Measurements from ENCODE around the gene BCAS3.
"Not testable (repeated sequence)": the region's sequence is repeated elsewhere in the genome, so short reads cannot be mapped to it uniquely, and the experiment has no call there.

The BCAS3 gene

DNA sequence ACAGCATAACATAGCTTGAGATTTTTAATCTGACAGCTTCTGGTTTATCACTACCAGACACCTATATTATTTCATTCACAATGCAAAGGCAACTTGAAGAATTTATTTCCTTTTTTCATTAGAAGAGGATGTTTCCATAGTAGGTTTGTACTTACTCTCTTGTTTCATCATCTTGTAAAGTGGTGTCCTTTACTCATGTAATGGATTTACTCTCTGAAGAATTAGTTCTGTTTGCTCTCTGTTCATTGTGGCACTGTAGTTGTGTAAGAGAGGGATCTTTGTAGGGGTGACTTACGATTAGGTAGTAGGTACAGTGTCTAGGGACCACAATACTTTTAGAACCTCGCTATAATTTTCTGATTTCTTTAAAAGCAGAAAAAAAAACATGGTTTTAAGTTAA lies 256.1 kb downstream of the BCAS3 start:
- Histone ChIP-seq H2BK5ac (ENCODE audit: low read length) (no peak overlapping the region), H3K4me3 (ENCODE audit: low read length) (no peak overlapping the region), H3K27me3 (ENCODE audit: insufficient read depth, low read length, poor library complexity) (no peaks in the 10 kb centered on the region), H3K4ac (ENCODE audit: low read depth, low read length) (no peak overlapping the region), H3K9ac (ENCODE audit: low read length) (no peak overlapping the region), H3K56ac (ENCODE audit: low read length) (no peak overlapping the region), H3K79me1 (ENCODE audit: low read length) (no peaks in the 10 kb centered on the region), H2BK15ac (replicated peaks; ENCODE audit: low read depth) (no peak overlapping the region), H3K79me2 (ENCODE audit: control insufficient read depth, insufficient read depth, low read length) (no peaks in the 10 kb centered on the region), H3K27ac (ENCODE audit: low read depth, low read length) (no peak overlapping the region), H3K36me3 (ENCODE audit: control insufficient read depth, insufficient read depth, low read length) (no peaks in the 10 kb centered on the region), H3K4me2 (ENCODE audit: low read length) (no peak overlapping the region), H3K18ac (ENCODE audit: low read length) (no peak overlapping the region), H3K23ac (ENCODE audit: low read length) (no peak overlapping the region), H2AK5ac (ENCODE audit: low read length) (no peak overlapping the region), H3K4me1 (ENCODE audit: control insufficient read depth, low read depth, low read length) (no peaks in the 10 kb centered on the region), H2BK120ac (ENCODE audit: low read depth, low read length) (no peak overlapping the region), H4K8ac (ENCODE audit: low read depth, low read length) (no peak overlapping the region), H4K5ac (ENCODE audit: low read length) (no peak overlapping the region)
- DNase-seq = no peak
- WGBS (ENCODE audit: extremely low coverage, insufficient coverage, low lambda C conversion rate) = no CpG with 5 or more reads among the region's 2 CpGs

DNA sequence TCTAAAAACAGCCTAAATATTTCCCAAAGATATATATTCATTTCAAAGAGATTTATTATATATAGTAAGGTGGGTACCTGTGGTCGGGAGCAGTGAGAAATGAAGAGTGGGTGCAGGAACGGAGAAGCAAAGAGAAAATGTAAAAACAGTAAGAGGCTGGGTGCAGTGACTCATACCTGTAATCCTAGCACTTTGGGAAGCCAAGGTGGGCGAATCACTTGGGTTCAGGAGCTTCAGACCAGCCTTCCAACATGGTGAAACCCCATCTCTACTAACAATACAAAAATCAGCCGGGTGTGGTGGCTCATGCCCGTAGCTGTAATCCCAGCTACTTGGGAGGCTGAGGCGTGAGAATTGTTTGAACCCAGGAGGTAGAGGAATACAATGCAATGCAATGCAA lies 257.1 kb downstream of the BCAS3 start:
- H2BK5ac ChIP-seq (ENCODE audit: low read length) = no peak overlapping the region
- H3K4me2 ChIP-seq (ENCODE audit: low read length) = no peak overlapping the region
- no peak overlapping the region for H3K27ac ChIP-seq (ENCODE audit: low read depth, low read length)

DNA sequence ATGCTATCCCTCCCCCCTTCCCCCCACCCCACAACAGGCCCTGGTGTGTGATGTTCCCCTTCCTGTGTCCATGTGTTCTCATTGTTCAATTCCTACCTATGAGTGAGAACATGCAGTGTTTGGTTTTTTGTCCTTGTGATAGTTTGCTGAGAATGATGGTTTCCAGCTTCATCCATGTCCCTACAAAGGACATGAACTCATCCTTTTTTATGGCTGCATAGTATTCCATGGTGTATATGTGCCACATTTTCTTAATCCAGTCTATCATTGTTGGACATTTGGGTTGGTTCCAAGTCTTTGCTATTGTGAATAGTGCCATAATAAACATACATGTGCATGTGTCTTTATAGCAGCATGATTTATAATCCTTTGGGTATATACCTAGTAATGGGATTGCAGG lies 258.3 kb downstream of the BCAS3 start:
- not testable (repeated sequence) for H3K4ac ChIP-seq (ENCODE audit: low read depth, low read length); H3K4me1 ChIP-seq (ENCODE audit: control insufficient read depth, low read depth, low read length); H3K27ac ChIP-seq (ENCODE audit: low read depth, low read length); H4K8ac ChIP-seq (ENCODE audit: low read depth, low read length); H3K4me3 ChIP-seq (ENCODE audit: low read length); H3K79me1 ChIP-seq (ENCODE audit: low read length); H2AK5ac ChIP-seq (ENCODE audit: low read length); H3K36me3 ChIP-seq (ENCODE audit: control insufficient read depth, insufficient read depth, low read length); H3K27me3 ChIP-seq (ENCODE audit: insufficient read depth, low read length, poor library complexity); H3K9ac ChIP-seq (ENCODE audit: low read length); H2BK5ac ChIP-seq (ENCODE audit: low read length); H2BK15ac ChIP-seq (replicated peaks; ENCODE audit: low read depth); H3K4me2 ChIP-seq (ENCODE audit: low read length); H3K18ac ChIP-seq (ENCODE audit: low read length); H3K56ac ChIP-seq (ENCODE audit: low read length); H4K5ac ChIP-seq (ENCODE audit: low read length); H2BK120ac ChIP-seq (ENCODE audit: low read depth, low read length); H3K79me2 ChIP-seq (ENCODE audit: control insufficient read depth, insufficient read depth, low read length); H3K23ac ChIP-seq (ENCODE audit: low read length); DNase-seq

More for the DNA sequence above, 257.1 kb downstream of the BCAS3 start:
- Histone ChIP-seq H4K8ac (ENCODE audit: low read depth, low read length) (no peak overlapping the region), H3K4me3 (ENCODE audit: low read length) (no peak overlapping the region), H2BK15ac (replicated peaks; ENCODE audit: low read depth) (no peak overlapping the region), H3K4ac (ENCODE audit: low read depth, low read length) (no peak overlapping the region), H3K9ac (ENCODE audit: low read length) (no peak overlapping the region), H3K4me1 (ENCODE audit: control insufficient read depth, low read depth, low read length) (no peaks in the 10 kb centered on the region), H3K79me2 (ENCODE audit: control insufficient read depth, insufficient read depth, low read length) (no peaks in the 10 kb centered on the region), H3K79me1 (ENCODE audit: low read length) (no peaks in the 10 kb centered on the region), H4K5ac (ENCODE audit: low read length) (no peak overlapping the region), H3K23ac (ENCODE audit: low read length) (no peak overlapping the region), H2BK120ac (ENCODE audit: low read depth, low read length) (no peak overlapping the region), H3K18ac (ENCODE audit: low read length) (no peak overlapping the region), H3K27me3 (ENCODE audit: insufficient read depth, low read length, poor library complexity) (no peaks in the 10 kb centered on the region), H2AK5ac (ENCODE audit: low read length) (no peak overlapping the region), H3K36me3 (ENCODE audit: control insufficient read depth, insufficient read depth, low read length) (no peaks in the 10 kb centered on the region), H3K56ac (ENCODE audit: low read length) (no peak overlapping the region)
- peak; percentile 8 for DNase-seq
- no CpG with 5 or more reads among the region's 6 CpGs for WGBS (ENCODE audit: extremely low coverage, insufficient coverage, low lambda C conversion rate)

DNA sequence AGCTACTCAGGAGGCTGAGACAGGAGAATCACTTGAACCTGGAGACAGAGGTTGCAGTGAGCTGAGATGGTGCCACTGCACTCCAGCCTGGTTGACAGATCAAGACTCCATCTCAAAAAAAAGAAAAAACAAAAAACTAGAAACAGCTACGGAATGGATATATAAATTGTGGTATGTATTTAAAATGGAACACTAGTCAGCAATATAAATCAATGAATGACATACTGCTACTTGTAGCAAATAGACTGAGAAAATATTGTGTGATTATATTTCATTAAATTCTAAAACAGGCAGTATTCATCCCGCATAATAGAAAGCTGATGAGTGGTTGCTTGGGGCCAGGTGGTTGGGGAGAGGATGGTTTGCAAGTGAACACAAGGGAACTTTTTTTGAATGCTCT lies 261.7 kb downstream of the BCAS3 start:
- no peak for DNase-seq
- H4K5ac ChIP-seq (ENCODE audit: low read length) = no peak overlapping the region
- no peaks in the 10 kb centered on the region for H3K4me1 ChIP-seq (ENCODE audit: control insufficient read depth, low read depth, low read length)
- no peak overlapping the region for H3K23ac ChIP-seq (ENCODE audit: low read length)
- no peaks in the 10 kb centered on the region for H3K27me3 ChIP-seq (ENCODE audit: insufficient read depth, low read length, poor library complexity)
- H3K56ac ChIP-seq (ENCODE audit: low read length) = no peak overlapping the region
- no CpG with 5 or more reads among the region's 2 CpGs for WGBS (ENCODE audit: extremely low coverage, insufficient coverage, low lambda C conversion rate)
- H3K9ac ChIP-seq (ENCODE audit: low read length) = no peak overlapping the region
- H3K18ac ChIP-seq (ENCODE audit: low read length) = no peak overlapping the region
- no peaks in the 10 kb centered on the region for H3K79me1 ChIP-seq (ENCODE audit: low read length)
- no peak overlapping the region for H3K4me2 ChIP-seq (ENCODE audit: low read length)
- no peak overlapping the region for H2BK15ac ChIP-seq (replicated peaks; ENCODE audit: low read depth)
- no peaks in the 10 kb centered on the region for H3K79me2 ChIP-seq (ENCODE audit: control insufficient read depth, insufficient read depth, low read length)
- no peaks in the 10 kb centered on the region for H3K36me3 ChIP-seq (ENCODE audit: control insufficient read depth, insufficient read depth, low read length)
- H4K8ac ChIP-seq (ENCODE audit: low read depth, low read length) = no peak overlapping the region
- H2AK5ac ChIP-seq (ENCODE audit: low read length) = no peak overlapping the region
- H2BK120ac ChIP-seq (ENCODE audit: low read depth, low read length) = no peak overlapping the region
- no peak overlapping the region for H3K4ac ChIP-seq (ENCODE audit: low read depth, low read length)
- H2BK5ac ChIP-seq (ENCODE audit: low read length) = no peak overlapping the region
- no peak overlapping the region for H3K27ac ChIP-seq (ENCODE audit: low read depth, low read length)
- no peak overlapping the region for H3K4me3 ChIP-seq (ENCODE audit: low read length)

DNA sequence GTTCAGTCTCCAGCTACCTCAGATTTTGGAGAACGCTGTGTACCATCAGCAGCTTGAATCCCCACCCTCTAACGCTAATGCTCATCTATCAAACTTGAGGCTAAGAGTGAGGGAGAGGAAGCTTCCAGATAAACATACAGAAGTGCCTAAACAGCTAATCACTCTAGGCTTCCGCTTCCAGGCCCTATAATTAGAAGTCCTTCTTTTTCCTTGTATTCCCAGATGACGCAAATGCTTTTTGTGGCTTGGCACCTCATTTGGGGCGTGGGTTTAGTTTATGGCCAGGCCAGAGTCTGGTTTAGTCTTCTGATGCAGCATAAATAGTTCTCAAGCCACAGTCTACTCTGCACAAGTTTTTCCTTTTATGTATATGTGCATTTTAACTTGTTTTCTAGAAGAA lies 263.4 kb downstream of the BCAS3 start:
- Histone ChIP-seq H2BK120ac (ENCODE audit: low read depth, low read length) (no peak overlapping the region), H2BK5ac (ENCODE audit: low read length) (no peak overlapping the region), H3K27ac (ENCODE audit: low read depth, low read length) (no peak overlapping the region), H3K36me3 (ENCODE audit: control insufficient read depth, insufficient read depth, low read length) (no peaks in the 10 kb centered on the region), H3K4me2 (ENCODE audit: low read length) (no peak overlapping the region), H3K79me2 (ENCODE audit: control insufficient read depth, insufficient read depth, low read length) (no peaks in the 10 kb centered on the region), H3K4ac (ENCODE audit: low read depth, low read length) (no peak overlapping the region), H3K4me1 (ENCODE audit: control insufficient read depth, low read depth, low read length) (no peaks in the 10 kb centered on the region), H3K4me3 (ENCODE audit: low read length) (no peak overlapping the region), H3K23ac (ENCODE audit: low read length) (no peak overlapping the region), H2AK5ac (ENCODE audit: low read length) (no peak overlapping the region), H3K18ac (ENCODE audit: low read length) (no peak overlapping the region), H4K8ac (ENCODE audit: low read depth, low read length) (no peak overlapping the region), H4K5ac (ENCODE audit: low read length) (no peak overlapping the region), H3K9ac (ENCODE audit: low read length) (no peak overlapping the region), H3K27me3 (ENCODE audit: insufficient read depth, low read length, poor library complexity) (no peaks in the 10 kb centered on the region), H3K56ac (ENCODE audit: low read length) (no peak overlapping the region), H3K79me1 (ENCODE audit: low read length) (no peaks in the 10 kb centered on the region), H2BK15ac (replicated peaks; ENCODE audit: low read depth) (no peak overlapping the region)
- WGBS (ENCODE audit: extremely low coverage, insufficient coverage, low lambda C conversion rate) = no CpG with 5 or more reads among the region's 5 CpGs
- DNase-seq = no peak

DNA sequence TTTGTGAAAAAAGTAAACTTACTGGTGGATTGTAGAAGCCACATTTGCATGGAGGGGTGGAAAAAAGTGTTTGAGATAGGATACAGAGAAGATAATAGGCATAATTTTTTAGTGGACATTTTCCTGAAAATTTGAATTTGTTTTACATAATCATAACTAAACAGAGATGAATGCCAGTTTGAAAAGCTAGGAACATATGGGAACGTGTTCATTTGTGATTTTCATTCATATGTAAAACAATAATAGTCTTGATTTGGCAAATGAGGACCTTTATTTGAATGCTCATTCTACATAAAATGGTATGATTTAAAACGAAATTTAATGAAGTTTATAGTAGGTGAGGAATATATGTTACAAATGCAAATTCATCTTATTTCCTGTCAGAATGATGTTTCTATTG lies 263.9 kb downstream of the BCAS3 start:
- Histone ChIP-seq H4K5ac (ENCODE audit: low read length) (no peak overlapping the region), H3K79me1 (ENCODE audit: low read length) (no peaks in the 10 kb centered on the region), H3K23ac (ENCODE audit: low read length) (no peak overlapping the region), H3K9ac (ENCODE audit: low read length) (no peak overlapping the region), H3K4me3 (ENCODE audit: low read length) (no peak overlapping the region), H3K4ac (ENCODE audit: low read depth, low read length) (no peak overlapping the region), H3K79me2 (ENCODE audit: control insufficient read depth, insufficient read depth, low read length) (no peaks in the 10 kb centered on the region), H3K18ac (ENCODE audit: low read length) (no peak overlapping the region), H3K56ac (ENCODE audit: low read length) (no peak overlapping the region), H2BK120ac (ENCODE audit: low read depth, low read length) (no peak overlapping the region), H2BK15ac (replicated peaks; ENCODE audit: low read depth) (no peak overlapping the region), H2BK5ac (ENCODE audit: low read length) (no peak overlapping the region), H3K27me3 (ENCODE audit: insufficient read depth, low read length, poor library complexity) (no peaks in the 10 kb centered on the region), H3K27ac (ENCODE audit: low read depth, low read length) (no peak overlapping the region), H3K4me2 (ENCODE audit: low read length) (no peak overlapping the region), H2AK5ac (ENCODE audit: low read length) (no peak overlapping the region), H3K4me1 (ENCODE audit: control insufficient read depth, low read depth, low read length) (no peaks in the 10 kb centered on the region), H3K36me3 (ENCODE audit: control insufficient read depth, insufficient read depth, low read length) (no peaks in the 10 kb centered on the region), H4K8ac (ENCODE audit: low read depth, low read length) (no peak overlapping the region)
- 100% methylated on average over 1 of the region's 2 CpGs for WGBS (ENCODE audit: extremely low coverage, insufficient coverage, low lambda C conversion rate)
- no peak for DNase-seq

Measured in mesendoderm (in vitro differentiated cells).